ENCODE results near the gene AGRP. TPM values are rescaled to one million over a fixed set of nuclear protein-coding genes. Genes with fewer than 3 reads are reported as not detected.

Gene AGRP
- total RNA-seq, 2 donors from 2014 or later = not detected

- H3K4me1 ChIP-seq (ENCODE audit: control insufficient read depth, insufficient read depth, low read length) = peaks cover 2% of the 10 kb centered on the region
- Mint-ChIP-seq H3K27ac (no peak overlapping the region), H3K27me3 (ENCODE audit: insufficient read depth) (peaks cover 4% of the 10 kb centered on the region), H3K4me1 (peaks cover 7% of the 10 kb centered on the region), H3K36me3 (ENCODE audit: low read depth) (peaks cover 22% of the 10 kb centered on the region), H3K4me3 (no peak overlapping the region), H3K9me3 (no peaks in the 10 kb centered on the region)
- no peaks in the 10 kb centered on the region for H3K9me3 ChIP-seq (ENCODE audit: control insufficient read depth, low read length)
- H3K9ac ChIP-seq (ENCODE audit: extremely low read depth, low read length, poor library complexity, severe bottlenecking) = no peak overlapping the region
- TF ChIP-seq, protein P1, sequence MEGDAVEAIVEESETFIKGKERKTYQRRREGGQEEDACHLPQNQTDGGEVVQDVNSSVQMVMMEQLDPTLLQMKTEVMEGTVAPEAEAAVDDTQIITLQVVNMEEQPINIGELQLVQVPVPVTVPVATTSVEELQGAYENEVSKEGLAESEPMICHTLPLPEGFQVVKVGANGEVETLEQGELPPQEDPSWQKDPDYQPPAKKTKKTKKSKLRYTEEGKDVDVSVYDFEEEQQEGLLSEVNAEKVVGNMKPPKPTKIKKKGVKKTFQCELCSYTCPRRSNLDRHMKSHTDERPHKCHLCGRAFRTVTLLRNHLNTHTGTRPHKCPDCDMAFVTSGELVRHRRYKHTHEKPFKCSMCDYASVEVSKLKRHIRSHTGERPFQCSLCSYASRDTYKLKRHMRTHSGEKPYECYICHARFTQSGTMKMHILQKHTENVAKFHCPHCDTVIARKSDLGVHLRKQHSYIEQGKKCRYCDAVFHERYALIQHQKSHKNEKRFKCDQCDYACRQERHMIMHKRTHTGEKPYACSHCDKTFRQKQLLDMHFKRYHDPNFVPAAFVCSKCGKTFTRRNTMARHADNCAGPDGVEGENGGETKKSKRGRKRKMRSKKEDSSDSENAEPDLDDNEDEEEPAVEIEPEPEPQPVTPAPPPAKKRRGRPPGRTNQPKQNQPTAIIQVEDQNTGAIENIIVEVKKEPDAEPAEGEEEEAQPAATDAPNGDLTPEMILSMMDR (conservative IDR thresholded peaks at IDR 0.05) = no peak
- H3K4me3 ChIP-seq (ENCODE audit: low read length) = no peak overlapping the region
- no peaks in the 10 kb centered on the region for H3K27me3 ChIP-seq (ENCODE audit: control insufficient read depth, insufficient read depth, low read length, poor library complexity, severe bottlenecking)
- no peak overlapping the region for H3K27ac ChIP-seq (ENCODE audit: low read depth, low read length)
- DNase-seq = no peak
- H3K36me3 ChIP-seq (ENCODE audit: control insufficient read depth, insufficient read depth, low read length) = peaks cover 6% of the 10 kb centered on the region
- 90 to 96% methylated on average over 3 to 4 of the region's 4 CpGs for WGBS, 2 experiments (ENCODE audit: insufficient coverage in 1 of 2, insufficient read length in 1 of 2)
These were observed 45.8 kb downstream of the AGRP start for GRCh38 chr16:67437513-67437912.

- H3K4me1 ChIP-seq (ENCODE audit: control insufficient read depth, insufficient read depth, low read length) = peaks cover 3% of the 10 kb centered on the region
- no peak overlapping the region for H3K9ac ChIP-seq (ENCODE audit: extremely low read depth, low read length, poor library complexity, severe bottlenecking)
- Mint-ChIP-seq H3K4me1 (peaks cover 13% of the 10 kb centered on the region), H3K27me3 (ENCODE audit: insufficient read depth) (peaks cover 6% of the 10 kb centered on the region), H3K4me3 (no peak overlapping the region), H3K9me3 (no peaks in the 10 kb centered on the region), H3K27ac (no peak overlapping the region), H3K36me3 (ENCODE audit: low read depth) (peaks cover 20% of the 10 kb centered on the region)
- no peaks in the 10 kb centered on the region for H3K27me3 ChIP-seq (ENCODE audit: control insufficient read depth, insufficient read depth, low read length, poor library complexity, severe bottlenecking)
- 95 to 98% methylated on average over 16 to 23 of the region's 23 CpGs for WGBS, 2 experiments (ENCODE audit: insufficient coverage in 1 of 2, insufficient read length in 1 of 2)
- DNase-seq = no peak
- H3K27ac ChIP-seq (ENCODE audit: low read depth, low read length) = no peak overlapping the region
- H3K36me3 ChIP-seq (ENCODE audit: control insufficient read depth, insufficient read depth, low read length) = peaks cover 6% of the 10 kb centered on the region
- no peak overlapping the region for H3K4me3 ChIP-seq (ENCODE audit: low read length)
- no peaks in the 10 kb centered on the region for H3K9me3 ChIP-seq (ENCODE audit: control insufficient read depth, low read length)
- TF ChIP-seq, protein P1 (conservative IDR thresholded peaks at IDR 0.05) = no peak
These were observed 46.6 kb downstream of the AGRP start for GRCh38 chr16:67436640-67437193.

DNA sequence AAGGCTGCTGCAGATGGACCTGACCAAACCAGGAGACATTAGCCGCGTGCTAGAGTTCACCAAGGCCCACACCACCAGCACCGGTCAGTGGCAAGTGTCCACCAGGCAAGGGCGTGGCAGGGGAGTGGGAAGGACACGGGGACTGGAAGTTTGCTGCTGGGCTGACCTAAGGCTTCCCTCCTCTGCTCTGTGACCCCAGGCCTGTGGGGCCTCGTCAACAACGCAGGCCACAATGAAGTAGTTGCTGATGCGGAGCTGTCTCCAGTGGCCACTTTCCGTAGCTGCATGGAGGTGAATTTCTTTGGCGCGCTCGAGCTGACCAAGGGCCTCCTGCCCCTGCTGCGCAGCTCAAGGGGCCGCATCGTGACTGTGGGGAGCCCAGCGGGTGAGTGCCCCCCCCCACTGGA, 47.6 kb downstream of the AGRP start:
- Histone ChIP-seq H3K4me3 (ENCODE audit: low read length) (no peak overlapping the region), H3K4me1 (ENCODE audit: control insufficient read depth, insufficient read depth, low read length) (peaks cover 3% of the 10 kb centered on the region), H3K36me3 (ENCODE audit: control insufficient read depth, insufficient read depth, low read length) (peaks cover 6% of the 10 kb centered on the region), H3K27ac (ENCODE audit: low read depth, low read length) (no peak overlapping the region), H3K27me3 (ENCODE audit: control insufficient read depth, insufficient read depth, low read length, poor library complexity, severe bottlenecking) (no peaks in the 10 kb centered on the region), H3K9ac (ENCODE audit: extremely low read depth, low read length, poor library complexity, severe bottlenecking) (no peak overlapping the region), H3K9me3 (ENCODE audit: control insufficient read depth, low read length) (no peaks in the 10 kb centered on the region)
- Mint-ChIP-seq H3K27me3 (ENCODE audit: insufficient read depth) (peaks cover 9% of the 10 kb centered on the region), H3K9me3 (no peaks in the 10 kb centered on the region), H3K4me3 (no peak overlapping the region), H3K4me1 (peaks cover 15% of the 10 kb centered on the region), H3K27ac (no peak overlapping the region), H3K36me3 (ENCODE audit: low read depth) (peaks cover 20% of the 10 kb centered on the region)
- 95 to 96% methylated on average over 7 to 16 of the region's 16 CpGs for WGBS, 2 experiments (ENCODE audit: insufficient coverage in 1 of 2, insufficient read length in 1 of 2)
- no peak for DNase-seq
- TF ChIP-seq, protein P1 (conservative IDR thresholded peaks at IDR 0.05) = peak; percentile 39
